A549 treated with AZD2906 at 1 μM for 4 hours (cell line): ENCODE data around the gene TECTA. TPM values are rescaled to one million over a fixed set of nuclear protein-coding genes. Genes with fewer than 3 reads are reported as not detected.

Experiments
- total RNA-seq: library from RNA; stranded (reverse); fragments of 200-300 nt; extraction: Qiagen RNA extraction; gene quantifications from 5 replicates; pipeline ENCODE4 v1.2.3, GENCODE V29; 2022

TECTA gene, protein sequence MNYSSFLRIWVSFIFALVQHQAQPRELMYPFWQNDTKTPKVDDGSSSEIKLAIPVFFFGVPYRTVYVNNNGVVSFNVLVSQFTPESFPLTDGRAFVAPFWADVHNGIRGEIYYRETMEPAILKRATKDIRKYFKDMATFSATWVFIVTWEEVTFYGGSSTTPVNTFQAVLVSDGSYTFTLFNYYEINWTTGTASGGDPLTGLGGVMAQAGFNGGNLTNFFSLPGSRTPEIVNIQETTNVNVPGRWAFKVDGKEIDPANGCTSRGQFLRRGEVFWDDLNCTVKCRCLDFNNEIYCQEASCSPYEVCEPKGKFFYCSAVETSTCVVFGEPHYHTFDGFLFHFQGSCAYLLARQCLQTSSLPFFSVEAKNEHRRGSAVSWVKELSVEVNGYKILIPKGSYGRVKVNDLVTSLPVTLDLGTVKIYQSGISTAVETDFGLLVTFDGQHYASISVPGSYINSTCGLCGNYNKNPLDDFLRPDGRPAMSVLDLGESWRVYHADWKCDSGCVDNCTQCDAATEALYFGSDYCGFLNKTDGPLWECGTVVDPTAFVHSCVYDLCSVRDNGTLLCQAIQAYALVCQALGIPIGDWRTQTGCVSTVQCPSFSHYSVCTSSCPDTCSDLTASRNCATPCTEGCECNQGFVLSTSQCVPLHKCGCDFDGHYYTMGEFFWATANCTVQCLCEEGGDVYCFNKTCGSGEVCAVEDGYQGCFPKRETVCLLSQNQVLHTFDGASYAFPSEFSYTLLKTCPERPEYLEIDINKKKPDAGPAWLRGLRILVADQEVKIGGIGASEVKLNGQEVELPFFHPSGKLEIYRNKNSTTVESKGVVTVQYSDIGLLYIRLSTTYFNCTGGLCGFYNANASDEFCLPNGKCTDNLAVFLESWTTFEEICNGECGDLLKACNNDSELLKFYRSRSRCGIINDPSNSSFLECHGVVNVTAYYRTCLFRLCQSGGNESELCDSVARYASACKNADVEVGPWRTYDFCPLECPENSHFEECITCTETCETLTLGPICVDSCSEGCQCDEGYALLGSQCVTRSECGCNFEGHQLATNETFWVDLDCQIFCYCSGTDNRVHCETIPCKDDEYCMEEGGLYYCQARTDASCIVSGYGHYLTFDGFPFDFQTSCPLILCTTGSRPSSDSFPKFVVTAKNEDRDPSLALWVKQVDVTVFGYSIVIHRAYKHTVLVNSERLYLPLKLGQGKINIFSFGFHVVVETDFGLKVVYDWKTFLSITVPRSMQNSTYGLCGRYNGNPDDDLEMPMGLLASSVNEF (N-terminal part only)
- 0.02 to 0.14 TPM (median 0.06 TPM) in 5 replicates for total RNA-seq

GRCh38 chr11:121100943-121101342 lies at the start of gene TECTA:
TECTA (plus strand) TSS chr11:121101243; CDS start chr11:121102666, 1,423 bp downstream.

Other genes starting within 250 kb of the TECTA start
- 5.3 to 7.1 TPM (median 5.8 TPM) in 5 replicates for gene TBCEL, start 77.1 kb upstream of the TECTA start, total RNA-seq
- gene SC5D, start 191.5 kb downstream of the TECTA start, total RNA-seq = 8.4 to 10.6 TPM (median 9.6 TPM) in 5 replicates